ENCODE data around the gene RAB7A.
"Not testable (repeated sequence)": the region's sequence is repeated elsewhere in the genome, so short reads cannot be mapped to it uniquely, and the experiment has no call there.

RAB7A gene

GRCh38 chr3:128825117-128825725 lies 99.2 kb downstream of the RAB7A start:
- no peak for TF ChIP-seq CTCF (IDR thresholded peaks at IDR 0.05; ENCODE audit: insufficient read depth, low read depth, low read length, missing control alignments)
- no peak overlapping the region for H3K4me3 ChIP-seq (ENCODE audit: low read depth, low read length)
- no peak for DNase-seq (ENCODE audit: low read depth)

- not testable (repeated sequence) for DNase-seq (ENCODE audit: low read depth); H3K4me3 ChIP-seq (ENCODE audit: low read depth, low read length)
Observed at GRCh38 chr3:128829087-128829486, 103.1 kb downstream of the RAB7A start.

- DNase-seq (ENCODE audit: low read depth); H3K4me3 ChIP-seq (ENCODE audit: low read depth, low read length): not testable (repeated sequence)
Observed at GRCh38 chr3:128829925-128830625, 104.1 kb downstream of the RAB7A start.

- not testable (repeated sequence) for H3K4me3 ChIP-seq (ENCODE audit: low read depth, low read length); DNase-seq (ENCODE audit: low read depth)
Observed at GRCh38 chr3:128830762-128831161, 104.8 kb downstream of the RAB7A start.

GRCh38 chr3:128832979-128833378 lies 107.0 kb downstream of the RAB7A start:
- H3K4me3 ChIP-seq (ENCODE audit: low read depth, low read length); DNase-seq (ENCODE audit: low read depth): not testable (repeated sequence)

- no peak overlapping the region for H3K4me3 ChIP-seq (ENCODE audit: low read depth, low read length)
- DNase-seq (ENCODE audit: low read depth) = no peak
- TF ChIP-seq CTCF (IDR thresholded peaks at IDR 0.05; ENCODE audit: insufficient read depth, low read depth, low read length, missing control alignments) = no peak
Observed at GRCh38 chr3:128835096-128835495, 109.1 kb downstream of the RAB7A start.

- no peak overlapping the region for H3K4me3 ChIP-seq (ENCODE audit: low read depth, low read length)
- DNase-seq (ENCODE audit: low read depth) = no peak
- TF ChIP-seq CTCF (IDR thresholded peaks at IDR 0.05; ENCODE audit: insufficient read depth, low read depth, low read length, missing control alignments) = no peak
Observed at GRCh38 chr3:128841926-128842920, 116.2 kb downstream of the RAB7A start.

GRCh38 chr3:128844502-128844901 lies 118.5 kb downstream of the RAB7A start:
- no peak for DNase-seq (ENCODE audit: low read depth)
- no peak overlapping the region for H3K4me3 ChIP-seq (ENCODE audit: low read depth, low read length)
- no peak for TF ChIP-seq CTCF (IDR thresholded peaks at IDR 0.05; ENCODE audit: insufficient read depth, low read depth, low read length, missing control alignments)
